Psoas muscle (tissue), 8 donors: ENCODE data around the gene DCUN1D2. TPM values are rescaled to one million over a fixed set of nuclear protein-coding genes. Genes with fewer than 3 reads are reported as not detected.

Experiments used
- ATAC-seq, 4 donors: fragments of 200-7000 bp; cut with Tn5 transposase; one replicate each; pipeline ENCODE4 v1.9.1; 2020; ENCODE audit warnings: moderate library complexity in 3 of 4, mild to moderate bottlenecking in 2 of 4
- DNase-seq, 2 donors: peaks; one replicate each; pipeline ENCODE4 v3.0.0-alpha.2; 2020
- H3K27ac ChIP-seq: fragments of 200-600 bp; one replicate; pipeline ENCODE4 v1.8.0; 2022
- H3K27me3 ChIP-seq, 3 donors: fragments of 200-600 bp in 1 of 3; one replicate each; pipeline versions ENCODE4 v1.6.1 to v1.8.0; 2013 to 2022; ENCODE audit warnings: low read length in 2 of 3, mild to moderate bottlenecking in 2 of 3, moderate library complexity in 1 of 3; ENCODE audit not compliant: insufficient read depth in 3 of 3
- H3K36me3 ChIP-seq, 2 donors: fragments of 200-600 bp in 1 of 2; one replicate each; pipeline versions ENCODE4 v1.6.1 to v1.8.0; 2013 to 2022; ENCODE audit warnings: low read depth in 1 of 2, mild to moderate bottlenecking in 1 of 2, moderate library complexity in 1 of 2; ENCODE audit not compliant: insufficient read depth in 1 of 2
- H3K4me1 ChIP-seq: fragments of 200-600 bp; one replicate; pipeline ENCODE4 v1.8.0; 2022
- H3K4me3 ChIP-seq: fragments of 200-600 bp; one replicate; pipeline ENCODE4 v1.8.0; 2022; ENCODE audit warnings: mild to moderate bottlenecking
- H3K9me3 ChIP-seq: fragments of 200-600 bp; one replicate; pipeline ENCODE4 v1.8.0; 2022
- WGBS, 3 donors: extraction: QIAGEN DNeasy Blood & Tissue Kit; methylation state at CpG; one replicate each; pipeline versions ENCODE4 v1.1.6 to v1.1.7; 2013; 5-methylcytosine and 5-hydroxymethylcytosine counted together
- intact Hi-C, 2 donors: fragments of 100-400 bp; cut with DNase I; formaldehyde crosslinking; loops; one replicate each; pipeline versions ENCODE4 v1.11.0 to v1.14.2; 2022
- polyA plus RNA-seq, 3 donors: library from polyadenylated mRNA; stranded (reverse); fragments of 200-250 nt; gene quantifications; one replicate each; pipeline ENCODE4 v1.2.3, GENCODE V29; 2013
- total RNA-seq, 4 donors: library from RNA; stranded (reverse); fragmentation: NEBNext Ultra II Directional in 2 of 4; extraction: Animal tissue kit (Norgen Biotek cat#: 25700) in 2 of 4; gene quantifications; one replicate each; pipeline versions ENCODE4 v1.2.1 to v1.2.4, GENCODE V29; 2021 to 2023
- TF ChIP-seq, protein P1 (sequence below): fragments of 200-600 bp; IDR thresholded peaks from one replicate; pipeline ENCODE4 v1.8.0; 2022; ENCODE audit warnings: antibody characterized with exemption
- donor health status: healthy with polysubstance abuse.
- donor health status: DM: no; HTN: no; CAD: no; lungs with moderate emphysema.
- donor health status: Bipolar disorder and iron deficiency.
- donor health status: healthy.
- donor health status: DM: yes; HTN: yes; CAD: no.
- donor health status: DM: no; HTN: no; CAD: no.
- donor health status: DM: no; HTN: no; CAD: no.
- donor health status: DM: yes; HTN: yes; CAD: no.

DCUN1D2 gene
- total and polyA plus RNA-seq, 7 donors = 32.4 to 151 (median 71.2) TPM

DNA sequence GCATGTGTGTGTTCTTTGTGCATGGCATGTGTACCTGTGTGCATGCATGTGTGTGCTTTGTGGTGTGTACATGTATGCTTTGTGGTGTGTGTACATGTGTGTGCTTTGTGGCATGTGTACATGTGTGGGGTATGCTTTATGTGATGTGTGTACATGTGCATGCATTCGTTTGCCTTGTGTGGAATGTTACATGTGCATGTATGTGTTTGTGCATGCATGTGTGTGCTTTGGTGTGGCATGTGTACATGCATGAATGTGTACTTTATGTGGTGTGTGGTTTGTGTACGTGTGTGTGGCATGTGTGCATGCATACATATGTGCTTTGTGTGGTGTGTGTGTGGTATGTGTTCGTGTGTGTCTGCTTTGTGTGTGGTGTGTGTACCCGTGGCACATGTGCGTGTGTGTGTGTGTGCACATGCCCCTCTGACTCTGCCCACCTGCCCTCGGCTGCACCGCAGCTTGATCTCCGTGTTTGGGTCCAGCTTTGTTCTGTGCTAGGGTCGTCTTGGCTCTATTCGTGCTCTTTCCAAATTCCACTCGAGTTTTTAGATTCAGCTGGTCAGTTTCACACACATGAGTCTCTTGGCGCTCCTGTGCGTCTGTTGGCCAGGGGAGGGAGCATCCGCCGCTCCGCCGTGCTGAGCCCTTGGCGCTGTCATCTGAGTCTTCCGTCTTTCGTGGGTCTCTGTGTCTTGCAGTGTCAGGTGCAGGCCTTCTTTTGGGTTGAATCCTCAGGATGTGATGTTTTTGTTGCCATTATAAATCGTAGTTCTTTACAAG, 47.6 kb upstream of the DCUN1D2 start:
- Histone ChIP-seq H3K36me3 (peaks cover 0 to 29% of the 10 kb centered on the region in 2 donors), H3K27me3 (no peaks in the 10 kb centered on the region), H3K4me3 (no peak overlapping the region), H3K4me1 (no peaks in the 10 kb centered on the region), H3K9me3 (no peaks in the 10 kb centered on the region), H3K27ac (no peak overlapping the region)
- TF ChIP-seq, protein P1, sequence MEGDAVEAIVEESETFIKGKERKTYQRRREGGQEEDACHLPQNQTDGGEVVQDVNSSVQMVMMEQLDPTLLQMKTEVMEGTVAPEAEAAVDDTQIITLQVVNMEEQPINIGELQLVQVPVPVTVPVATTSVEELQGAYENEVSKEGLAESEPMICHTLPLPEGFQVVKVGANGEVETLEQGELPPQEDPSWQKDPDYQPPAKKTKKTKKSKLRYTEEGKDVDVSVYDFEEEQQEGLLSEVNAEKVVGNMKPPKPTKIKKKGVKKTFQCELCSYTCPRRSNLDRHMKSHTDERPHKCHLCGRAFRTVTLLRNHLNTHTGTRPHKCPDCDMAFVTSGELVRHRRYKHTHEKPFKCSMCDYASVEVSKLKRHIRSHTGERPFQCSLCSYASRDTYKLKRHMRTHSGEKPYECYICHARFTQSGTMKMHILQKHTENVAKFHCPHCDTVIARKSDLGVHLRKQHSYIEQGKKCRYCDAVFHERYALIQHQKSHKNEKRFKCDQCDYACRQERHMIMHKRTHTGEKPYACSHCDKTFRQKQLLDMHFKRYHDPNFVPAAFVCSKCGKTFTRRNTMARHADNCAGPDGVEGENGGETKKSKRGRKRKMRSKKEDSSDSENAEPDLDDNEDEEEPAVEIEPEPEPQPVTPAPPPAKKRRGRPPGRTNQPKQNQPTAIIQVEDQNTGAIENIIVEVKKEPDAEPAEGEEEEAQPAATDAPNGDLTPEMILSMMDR = no peak
- intact Hi-C loops = no loop called here
- WGBS, 3 donors = 90 to 93% (median 90%) methylated on average over 21 of the region's 21 CpGs
- ATAC-seq (no peak), DNase-seq (no peak)

DNA sequence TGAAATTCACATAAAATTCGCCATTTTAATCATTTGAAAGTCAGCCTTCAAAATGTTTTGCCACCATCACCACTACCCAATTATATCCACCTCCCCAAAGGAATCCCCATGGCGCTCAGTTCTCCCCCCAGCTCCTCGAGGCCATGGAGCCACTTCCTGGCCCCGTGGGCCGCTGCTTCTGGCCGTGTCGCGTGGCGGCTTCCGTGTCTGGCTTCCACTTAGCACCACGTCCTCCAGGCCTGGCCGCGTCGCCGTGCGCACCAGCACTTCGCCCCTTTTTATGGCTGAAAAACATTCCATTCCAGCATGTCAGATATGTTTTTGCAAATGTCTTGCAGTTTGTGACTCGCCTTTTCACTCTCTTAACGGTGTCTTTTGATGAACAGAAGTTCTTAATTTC, 46.7 kb upstream of the DCUN1D2 start:
- Histone ChIP-seq H3K27ac (no peak overlapping the region), H3K9me3 (no peaks in the 10 kb centered on the region), H3K27me3 (no peaks in the 10 kb centered on the region), H3K4me3 (no peak overlapping the region), H3K36me3 (peaks cover 0 to 29% of the 10 kb centered on the region in 2 donors), H3K4me1 (no peaks in the 10 kb centered on the region)
- intact Hi-C loops = no loop called here
- ATAC-seq (no peak), DNase-seq (no peak)
- WGBS, 3 donors = 93 to 95% (median 95%) methylated on average over 19 of the region's 19 CpGs
- TF ChIP-seq, protein P1 = no peak

DNA sequence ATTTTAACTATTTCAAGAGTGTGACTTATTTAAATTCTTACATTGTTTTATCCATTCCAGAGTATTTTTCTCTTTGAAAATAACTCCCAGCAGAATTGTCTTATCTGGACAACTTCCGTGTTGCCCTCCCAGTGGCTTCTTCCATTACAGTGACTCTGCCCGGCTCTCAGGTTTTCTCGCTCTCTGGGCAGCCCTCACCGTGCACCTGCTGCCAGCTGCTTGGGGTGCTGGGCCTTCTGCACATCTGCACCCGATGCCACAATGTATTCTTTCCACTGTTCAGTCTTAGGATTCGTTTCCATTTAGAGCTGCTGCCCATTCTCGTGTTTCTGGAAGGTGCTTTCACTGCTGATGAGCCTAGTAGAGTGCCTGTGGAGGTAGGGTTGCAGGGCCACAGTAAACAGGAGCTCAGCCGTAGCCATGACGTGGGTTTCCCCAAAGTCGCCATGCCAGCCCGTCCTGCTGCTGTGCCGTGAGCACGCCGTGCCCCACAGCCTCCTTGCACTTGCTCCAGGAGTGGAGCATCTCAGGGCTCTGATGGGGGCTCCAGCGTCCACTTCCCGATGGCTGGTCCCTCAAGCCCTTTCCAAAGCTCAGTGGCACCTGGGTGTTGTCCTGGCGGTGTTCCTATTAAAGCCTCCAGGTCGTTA, 46.1 kb upstream of the DCUN1D2 start:
- TF ChIP-seq, protein P1 = no peak
- DNase-seq = no peak
- H3K36me3 ChIP-seq = peaks cover 0 to 33% of the 10 kb centered on the region in 2 donors
- no peaks in the 10 kb centered on the region for H3K4me1 ChIP-seq
- H3K4me3 ChIP-seq = no peak overlapping the region
- ATAC-seq = no peak
- H3K27me3 ChIP-seq = no peaks in the 10 kb centered on the region
- H3K9me3 ChIP-seq = no peaks in the 10 kb centered on the region
- intact Hi-C loops = no loop called here
- H3K27ac ChIP-seq = no peak overlapping the region
- 83 to 88% (median 84%) methylated on average over 18 of the region's 18 CpGs for WGBS, 3 donors

DNA sequence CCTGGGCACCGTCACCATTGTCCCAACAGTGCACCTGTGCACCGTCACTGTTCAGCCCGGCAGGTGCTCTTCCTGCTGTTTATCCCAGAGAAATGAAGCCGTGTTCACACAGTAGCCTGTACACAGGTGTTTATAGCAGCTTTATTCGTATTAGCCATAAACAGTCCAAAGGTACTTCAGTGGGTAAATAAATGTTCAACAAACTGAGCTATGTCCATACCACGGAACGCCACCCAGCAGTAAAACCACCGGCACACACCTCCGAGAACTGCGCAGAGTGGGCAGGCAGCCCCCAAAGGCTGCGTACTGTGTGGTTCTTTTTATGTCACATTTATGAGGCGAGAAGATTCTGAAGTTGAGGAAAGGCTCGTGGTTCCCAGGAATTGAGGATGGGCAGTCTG, 44.9 kb upstream of the DCUN1D2 start:
- WGBS, 3 donors = 92 to 97% (median 95%) methylated on average over 13 of the region's 13 CpGs
- H3K9me3 ChIP-seq = no peaks in the 10 kb centered on the region
- H3K4me1 ChIP-seq = no peaks in the 10 kb centered on the region
- no peak overlapping the region for H3K27ac ChIP-seq
- no peak for DNase-seq
- intact Hi-C loops = no loop called here
- ATAC-seq = no peak
- H3K4me3 ChIP-seq = no peak overlapping the region
- H3K36me3 ChIP-seq = peaks cover 0 to 35% of the 10 kb centered on the region in 2 donors
- no peaks in the 10 kb centered on the region for H3K27me3 ChIP-seq
- TF ChIP-seq, protein P1 = no peak
